ENCODE data around the gene SEPTIN12. TPM values are rescaled to one million over a fixed set of nuclear protein-coding genes. Genes with fewer than 3 reads are reported as not detected.

The SEPTIN12 gene
- polyA plus RNA-seq, 1 donor from 2014 or later: 1.8 TPM

DNA sequence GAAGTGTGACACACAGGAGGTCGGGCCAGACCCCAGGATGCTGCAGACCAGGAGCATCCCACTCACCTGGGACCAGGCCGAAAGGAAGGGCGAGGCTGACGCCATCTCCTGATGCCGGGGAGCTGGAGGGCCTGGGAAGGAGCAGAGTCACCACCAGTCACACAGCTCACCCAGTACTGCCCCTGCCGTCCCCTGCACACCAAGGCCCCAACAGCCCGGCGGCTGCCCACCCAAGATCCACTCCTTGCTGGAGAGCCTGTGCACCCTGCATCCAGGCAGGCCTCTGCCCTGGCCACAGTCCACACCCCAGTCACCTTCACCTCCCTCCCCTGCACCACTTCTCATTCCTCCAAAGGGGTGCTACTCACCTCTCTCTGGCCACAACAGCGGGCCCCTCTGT is 25.9 kb downstream of the SEPTIN12 start:
- Histone ChIP-seq H4K20me1 (ENCODE audit: insufficient read depth) (no peaks in the 10 kb centered on the region), H3F3A (ENCODE audit: insufficient read depth, low read length, poor library complexity, severe bottlenecking) (no peaks in the 10 kb centered on the region), H3K9me2 (ENCODE audit: insufficient read depth, low read length) (no peaks in the 10 kb centered on the region), H3K4me3 (ENCODE audit: low read length) (no peak overlapping the region), H3K79me2 (replicated peaks; ENCODE audit: insufficient read depth, low read length) (peaks cover 12% of the 10 kb centered on the region), H3K27me3 (ENCODE audit: insufficient read depth, low read depth, low read length) (no peaks in the 10 kb centered on the region), H3K4me2 (ENCODE audit: low read length) (no peak overlapping the region), H3K36me3 (ENCODE audit: insufficient read depth, low read length) (no peaks in the 10 kb centered on the region), H2AFZ (ENCODE audit: low read depth, low read length) (no peak overlapping the region), H3K27ac (ENCODE audit: low read length) (no peak overlapping the region), H3K9me3 (ENCODE audit: low read length) (no peaks in the 10 kb centered on the region), H3K9ac (ENCODE audit: low read length) (no peak overlapping the region)
- TF ChIP-seq RAD21 (conservative IDR thresholded peaks at IDR 0.05) (no peak), MXI1 (conservative IDR thresholded peaks at IDR 0.05; ENCODE audit: poor library complexity, severe bottlenecking) (no peak), EP300 (conservative IDR thresholded peaks at IDR 0.05; ENCODE audit: poor library complexity, severe bottlenecking) (no peak), SMC3 (conservative IDR thresholded peaks at IDR 0.05; ENCODE audit: poor library complexity) (no peak), POLR2AphosphoS5 (IDR thresholded peaks at IDR 0.05) (no peak), EZH2 (IDR thresholded peaks at IDR 0.05; ENCODE audit: borderline replicate concordance, insufficient read depth, low read length, poor library complexity, severe bottlenecking) (no peak)
- TF ChIP-seq, protein P1, sequence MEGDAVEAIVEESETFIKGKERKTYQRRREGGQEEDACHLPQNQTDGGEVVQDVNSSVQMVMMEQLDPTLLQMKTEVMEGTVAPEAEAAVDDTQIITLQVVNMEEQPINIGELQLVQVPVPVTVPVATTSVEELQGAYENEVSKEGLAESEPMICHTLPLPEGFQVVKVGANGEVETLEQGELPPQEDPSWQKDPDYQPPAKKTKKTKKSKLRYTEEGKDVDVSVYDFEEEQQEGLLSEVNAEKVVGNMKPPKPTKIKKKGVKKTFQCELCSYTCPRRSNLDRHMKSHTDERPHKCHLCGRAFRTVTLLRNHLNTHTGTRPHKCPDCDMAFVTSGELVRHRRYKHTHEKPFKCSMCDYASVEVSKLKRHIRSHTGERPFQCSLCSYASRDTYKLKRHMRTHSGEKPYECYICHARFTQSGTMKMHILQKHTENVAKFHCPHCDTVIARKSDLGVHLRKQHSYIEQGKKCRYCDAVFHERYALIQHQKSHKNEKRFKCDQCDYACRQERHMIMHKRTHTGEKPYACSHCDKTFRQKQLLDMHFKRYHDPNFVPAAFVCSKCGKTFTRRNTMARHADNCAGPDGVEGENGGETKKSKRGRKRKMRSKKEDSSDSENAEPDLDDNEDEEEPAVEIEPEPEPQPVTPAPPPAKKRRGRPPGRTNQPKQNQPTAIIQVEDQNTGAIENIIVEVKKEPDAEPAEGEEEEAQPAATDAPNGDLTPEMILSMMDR (IDR thresholded peaks at IDR 0.05; ENCODE audit: poor library complexity, severe bottlenecking): no peak

DNA sequence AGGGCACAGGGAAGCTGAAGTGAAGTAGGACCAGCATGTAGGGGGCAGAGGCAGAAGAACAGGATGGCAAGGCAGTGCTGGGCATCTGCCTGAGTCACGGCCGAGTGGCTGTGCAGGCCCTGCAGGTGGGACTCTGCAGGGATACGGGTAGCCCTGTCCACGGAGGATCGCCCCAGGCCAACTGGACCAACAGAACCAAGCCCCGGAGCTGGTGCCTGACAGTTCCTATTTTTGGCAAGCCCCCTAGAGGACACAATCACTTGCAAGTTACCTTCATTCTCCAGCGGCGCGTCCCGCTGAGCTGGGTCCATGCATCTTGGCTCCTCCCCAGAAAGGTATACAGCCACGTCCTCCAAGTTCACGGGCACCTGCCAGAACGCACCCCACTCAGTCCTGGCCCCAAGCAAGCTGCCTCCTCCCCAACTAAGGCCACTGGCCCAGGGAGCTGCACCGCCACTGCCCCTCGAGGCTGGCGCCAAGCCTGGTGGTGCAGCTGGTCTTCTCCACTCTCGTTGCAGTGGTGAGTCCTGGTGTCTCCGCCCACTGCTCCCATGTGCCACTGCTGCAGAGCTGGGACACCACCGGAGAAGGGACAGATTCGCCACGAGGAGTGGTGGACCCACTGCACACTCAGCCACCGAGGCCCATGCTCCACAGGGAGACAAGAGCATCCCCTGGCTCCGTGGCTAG is 27.8 kb downstream of the SEPTIN12 start:
- H2AFZ ChIP-seq (ENCODE audit: low read depth, low read length): no peak overlapping the region
- no peak overlapping the region for H3K27ac ChIP-seq (ENCODE audit: low read length)
- no peaks in the 10 kb centered on the region for H4K20me1 ChIP-seq (ENCODE audit: insufficient read depth)
- peaks cover 5% of the 10 kb centered on the region for H3K36me3 ChIP-seq (ENCODE audit: insufficient read depth, low read length)
- no peaks in the 10 kb centered on the region for H3F3A ChIP-seq (ENCODE audit: insufficient read depth, low read length, poor library complexity, severe bottlenecking)
- H3K9me2 ChIP-seq (ENCODE audit: insufficient read depth, low read length): no peaks in the 10 kb centered on the region
- H3K27me3 ChIP-seq (ENCODE audit: insufficient read depth, low read depth, low read length): no peaks in the 10 kb centered on the region
- TF ChIP-seq POLR2AphosphoS5 (IDR thresholded peaks at IDR 0.05) (no peak), TAF1 (IDR thresholded peaks at IDR 0.05; ENCODE audit: low read depth) (no peak)
- no peaks in the 10 kb centered on the region for H3K9me3 ChIP-seq (ENCODE audit: low read length)
- H3K79me2 ChIP-seq (replicated peaks; ENCODE audit: insufficient read depth, low read length): no peaks in the 10 kb centered on the region
- H3K4me3 ChIP-seq (ENCODE audit: low read length): no peak overlapping the region
- H3K9ac ChIP-seq (ENCODE audit: low read length): no peak overlapping the region
- H3K4me2 ChIP-seq (ENCODE audit: low read length): no peak overlapping the region

GRCh38 chr16:4755687-4756086 is 32.5 kb downstream of the SEPTIN12 start:
- H3F3A ChIP-seq (ENCODE audit: insufficient read depth, low read length, poor library complexity, severe bottlenecking): no peaks in the 10 kb centered on the region
- H3K4me3 ChIP-seq (ENCODE audit: low read length): no peak overlapping the region
- no peaks in the 10 kb centered on the region for H3K9me2 ChIP-seq (ENCODE audit: insufficient read depth, low read length)
- H3K4me2 ChIP-seq (ENCODE audit: low read length): no peak overlapping the region
- no peak overlapping the region for H3K9ac ChIP-seq (ENCODE audit: low read length)
- H3K9me3 ChIP-seq (ENCODE audit: low read length): no peaks in the 10 kb centered on the region
- TF ChIP-seq SMC3 (conservative IDR thresholded peaks at IDR 0.05; ENCODE audit: poor library complexity) (no peak), RAD21 (conservative IDR thresholded peaks at IDR 0.05) (no peak), TAF1 (IDR thresholded peaks at IDR 0.05; ENCODE audit: low read depth) (no peak), EP300 (conservative IDR thresholded peaks at IDR 0.05; ENCODE audit: poor library complexity, severe bottlenecking) (no peak), EZH2 (IDR thresholded peaks at IDR 0.05; ENCODE audit: borderline replicate concordance, insufficient read depth, low read length, poor library complexity, severe bottlenecking) (no peak), MXI1 (conservative IDR thresholded peaks at IDR 0.05; ENCODE audit: poor library complexity, severe bottlenecking) (no peak), POLR2AphosphoS5 (IDR thresholded peaks at IDR 0.05) (no peak)
- TF ChIP-seq, protein P2, sequence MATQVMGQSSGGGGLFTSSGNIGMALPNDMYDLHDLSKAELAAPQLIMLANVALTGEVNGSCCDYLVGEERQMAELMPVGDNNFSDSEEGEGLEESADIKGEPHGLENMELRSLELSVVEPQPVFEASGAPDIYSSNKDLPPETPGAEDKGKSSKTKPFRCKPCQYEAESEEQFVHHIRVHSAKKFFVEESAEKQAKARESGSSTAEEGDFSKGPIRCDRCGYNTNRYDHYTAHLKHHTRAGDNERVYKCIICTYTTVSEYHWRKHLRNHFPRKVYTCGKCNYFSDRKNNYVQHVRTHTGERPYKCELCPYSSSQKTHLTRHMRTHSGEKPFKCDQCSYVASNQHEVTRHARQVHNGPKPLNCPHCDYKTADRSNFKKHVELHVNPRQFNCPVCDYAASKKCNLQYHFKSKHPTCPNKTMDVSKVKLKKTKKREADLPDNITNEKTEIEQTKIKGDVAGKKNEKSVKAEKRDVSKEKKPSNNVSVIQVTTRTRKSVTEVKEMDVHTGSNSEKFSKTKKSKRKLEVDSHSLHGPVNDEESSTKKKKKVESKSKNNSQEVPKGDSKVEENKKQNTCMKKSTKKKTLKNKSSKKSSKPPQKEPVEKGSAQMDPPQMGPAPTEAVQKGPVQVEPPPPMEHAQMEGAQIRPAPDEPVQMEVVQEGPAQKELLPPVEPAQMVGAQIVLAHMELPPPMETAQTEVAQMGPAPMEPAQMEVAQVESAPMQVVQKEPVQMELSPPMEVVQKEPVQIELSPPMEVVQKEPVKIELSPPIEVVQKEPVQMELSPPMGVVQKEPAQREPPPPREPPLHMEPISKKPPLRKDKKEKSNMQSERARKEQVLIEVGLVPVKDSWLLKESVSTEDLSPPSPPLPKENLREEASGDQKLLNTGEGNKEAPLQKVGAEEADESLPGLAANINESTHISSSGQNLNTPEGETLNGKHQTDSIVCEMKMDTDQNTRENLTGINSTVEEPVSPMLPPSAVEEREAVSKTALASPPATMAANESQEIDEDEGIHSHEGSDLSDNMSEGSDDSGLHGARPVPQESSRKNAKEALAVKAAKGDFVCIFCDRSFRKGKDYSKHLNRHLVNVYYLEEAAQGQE (IDR thresholded peaks at IDR 0.05; ENCODE audit: borderline replicate concordance): no peak
- TF ChIP-seq, protein P1 (IDR thresholded peaks at IDR 0.05; ENCODE audit: poor library complexity, severe bottlenecking): no peak
- H3K27me3 ChIP-seq (ENCODE audit: insufficient read depth, low read depth, low read length): no peaks in the 10 kb centered on the region
- H3K36me3 ChIP-seq (ENCODE audit: insufficient read depth, low read length): peaks cover 5% of the 10 kb centered on the region
- H3K27ac ChIP-seq (ENCODE audit: low read length): no peak overlapping the region
- no peak overlapping the region for H2AFZ ChIP-seq (ENCODE audit: low read depth, low read length)
- H3K79me2 ChIP-seq (replicated peaks; ENCODE audit: insufficient read depth, low read length): no peaks in the 10 kb centered on the region
- H4K20me1 ChIP-seq (ENCODE audit: insufficient read depth): no peaks in the 10 kb centered on the region

All from neural cell (in vitro differentiated cells).